GM23338 (cell line): Measurements from ENCODE around the gene CT47C1. TPM values are rescaled to one million over a fixed set of nuclear protein-coding genes. Genes with fewer than 3 reads are reported as not detected.

ENCODE experiments used
- ATAC-seq: fragments of 200-7000 bp; cut with Tn5 transposase; 3 replicates; pipeline ENCODE4 v1.9.1; 2020
- DNase-seq: peaks from one replicate; pipeline ENCODE4 v3.0.0-alpha.2; 2015; ENCODE audit warnings: low spot score
- H2AFZ ChIP-seq: fragments of 200-600 bp; sonication (generic); 2 replicates; pipeline ENCODE4 v1.8.0; 2016; ENCODE audit warnings: antibody characterized with exemption, mild to moderate bottlenecking, moderate library complexity
- H3F3A ChIP-seq: fragments of 200-600 bp; sonication (generic); replicated peaks from 2 replicates; pipeline ENCODE4 v1.8.0; 2017; ENCODE audit warnings: antibody characterized with exemption, mixed run types, low read depth
- H3K27ac ChIP-seq: fragments of 200-600 bp; sonication (generic); 2 replicates; pipeline ENCODE4 v1.6.1; 2016; ENCODE audit warnings: low read depth
- H3K27me3 ChIP-seq: fragments of 200-600 bp; sonication (generic); 2 replicates; pipeline ENCODE4 v1.8.0; 2016; ENCODE audit warnings: mild to moderate bottlenecking, mixed run types, moderate library complexity; ENCODE audit not compliant: insufficient read depth
- H3K36me3 ChIP-seq: fragments of 200-600 bp; sonication (generic); 2 replicates; pipeline ENCODE4 v1.8.0; 2016; ENCODE audit warnings: mild to moderate bottlenecking; ENCODE audit not compliant: insufficient read depth
- H3K4me1 ChIP-seq: fragments of 200-600 bp; sonication (generic); 2 replicates; pipeline ENCODE4 v1.8.0; 2016; ENCODE audit warnings: mild to moderate bottlenecking, moderate library complexity; ENCODE audit not compliant: insufficient read depth
- H3K4me2 ChIP-seq: fragments of 200-600 bp; sonication (generic); 2 replicates; pipeline ENCODE4 v1.7.1; 2017; ENCODE audit warnings: mixed run types
- H3K4me3 ChIP-seq: fragments of 200-600 bp; sonication (generic); 2 replicates; pipeline ENCODE4 v1.6.1; 2016; ENCODE audit warnings: mixed run types
- H3K79me2 ChIP-seq: fragments of 200-600 bp; sonication (generic); replicated peaks from 2 replicates; pipeline ENCODE4 v1.8.0; 2017; ENCODE audit warnings: mild to moderate bottlenecking; ENCODE audit not compliant: insufficient read depth
- H3K9me2 ChIP-seq: fragments of 200-600 bp; sonication (generic); 2 replicates; pipeline ENCODE4 v1.8.0; 2017; ENCODE audit not compliant: insufficient read depth
- H4K20me1 ChIP-seq: fragments of 200-600 bp; sonication (generic); replicated peaks from 2 replicates; pipeline ENCODE4 v1.8.0; 2017; ENCODE audit warnings: mild to moderate bottlenecking; ENCODE audit not compliant: insufficient read depth
- H3K27ac Mint-ChIP-seq: 2 replicates; pipeline ENCODE4 v1.8.0; 2020; ENCODE audit warnings: inconsistent platforms, mild to moderate bottlenecking, moderate library complexity, mixed read lengths
- H3K27me3 Mint-ChIP-seq: 3 replicates; pipeline ENCODE4 v1.8.0; 2022; ENCODE audit warnings: low read depth, mild to moderate bottlenecking, moderate library complexity, mixed read lengths, inconsistent platforms; ENCODE audit not compliant: insufficient read depth, poor library complexity
- H3K36me3 Mint-ChIP-seq: 3 replicates; pipeline ENCODE4 v1.8.0; 2021; ENCODE audit warnings: low read depth, mild to moderate bottlenecking, inconsistent platforms, moderate library complexity, mixed read lengths
- H3K4me1 Mint-ChIP-seq: 3 replicates; pipeline ENCODE4 v1.8.0; 2020; ENCODE audit warnings: mild to moderate bottlenecking, inconsistent platforms, mixed read lengths
- H3K4me3 Mint-ChIP-seq: 3 replicates; pipeline ENCODE4 v1.8.0; 2021; ENCODE audit warnings: moderate library complexity, mild to moderate bottlenecking, inconsistent platforms, mixed read lengths
- H3K9me3 Mint-ChIP-seq: 3 replicates; pipeline ENCODE4 v1.8.0; 2020; ENCODE audit warnings: moderate library complexity, mild to moderate bottlenecking, inconsistent platforms, mixed read lengths
- EZH2 ChIP-seq: fragments of 200-600 bp; sonication (generic); IDR thresholded peaks from one replicate; pipeline ENCODE4 v1.8.0; 2017; ENCODE audit warnings: antibody characterized with exemption, mild to moderate bottlenecking, low read depth; ENCODE audit not compliant: unreplicated experiment
- JUNB ChIP-seq: IDR thresholded peaks from one replicate; pipeline ENCODE4 v1.6.1; 2016; ENCODE audit warnings: antibody characterized with exemption; ENCODE audit not compliant: unreplicated experiment
- NANOG ChIP-seq: IDR thresholded peaks from 2 replicates; pipeline ENCODE4 v1.6.1; 2016; ENCODE audit warnings: antibody characterized with exemption, borderline replicate concordance
- POLR2AphosphoS5 ChIP-seq: IDR thresholded peaks from 2 replicates; pipeline ENCODE4 v1.6.1; 2016; ENCODE audit warnings: antibody characterized with exemption, low read depth
- ZNF114 ChIP-seq: fragments of 250-450 bp; sonication (Bioruptor Pico); IDR thresholded peaks from 2 replicates; pipeline ENCODE4 v1.5.0; 2020; ENCODE audit warnings: mild to moderate bottlenecking, moderate library complexity
- polyA plus RNA-seq: library from polyadenylated mRNA; unstranded; fragments of >200 nt; fragmentation: Nextera tagmentation; extraction: Ambion mirVana; gene quantifications from 2 replicates; pipeline ENCODE4 v1.2.1, GENCODE V29; 2016
- total RNA-seq: library from RNA; depleted of rRNA; stranded (reverse); fragments of >200 nt; shearing (Covaris generic); gene quantifications from 2 replicates; pipeline ENCODE4 v1.2.3, GENCODE V29; 2014
- TF ChIP-seq, protein P1 (sequence below): fragments of 250-450 bp; sonication (Bioruptor Pico); IDR thresholded peaks from 2 replicates; pipeline ENCODE4 v1.5.0; 2020; ENCODE audit warnings: mild to moderate bottlenecking, moderate library complexity
- TF ChIP-seq, protein P2 (sequence below), 2 experiments: fragments of 200-600 bp in 1 of 2; sonication (generic) in 1 of 2; conservative IDR thresholded peaks; 2 replicates each; pipeline versions ENCODE4 v1.5.1 to v1.6.1; 2016 to 2017; ENCODE audit warnings: antibody characterized with exemption in 2 of 2, low read depth in 2 of 2, mild to moderate bottlenecking in 2 of 2, moderate library complexity in 1 of 2

Gene CT47C1
- total and polyA plus RNA-seq, 2 experiments from 2014 or later: not detected

DNA sequence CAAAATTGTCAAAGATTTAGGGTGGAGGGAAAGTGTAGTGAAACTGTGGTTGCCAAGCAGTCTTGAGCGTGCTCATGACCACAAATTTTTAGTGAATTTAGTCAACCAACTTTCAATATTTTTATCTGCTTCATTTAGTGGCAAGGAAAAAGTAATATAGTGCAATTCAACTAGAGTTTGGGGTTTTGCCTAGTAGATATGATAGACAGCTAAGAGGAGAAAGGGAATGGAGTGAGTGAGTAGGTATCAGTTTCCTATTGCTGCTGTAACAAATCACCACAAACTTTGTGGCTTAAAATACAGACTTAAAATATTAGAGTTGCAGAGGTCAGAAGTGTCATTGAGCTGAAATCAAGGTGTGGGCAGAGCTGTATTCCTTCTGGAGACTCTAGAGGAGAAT lies 3.7 kb upstream of the CT47C1 start (continued):
- TF ChIP-seq, protein P1, sequence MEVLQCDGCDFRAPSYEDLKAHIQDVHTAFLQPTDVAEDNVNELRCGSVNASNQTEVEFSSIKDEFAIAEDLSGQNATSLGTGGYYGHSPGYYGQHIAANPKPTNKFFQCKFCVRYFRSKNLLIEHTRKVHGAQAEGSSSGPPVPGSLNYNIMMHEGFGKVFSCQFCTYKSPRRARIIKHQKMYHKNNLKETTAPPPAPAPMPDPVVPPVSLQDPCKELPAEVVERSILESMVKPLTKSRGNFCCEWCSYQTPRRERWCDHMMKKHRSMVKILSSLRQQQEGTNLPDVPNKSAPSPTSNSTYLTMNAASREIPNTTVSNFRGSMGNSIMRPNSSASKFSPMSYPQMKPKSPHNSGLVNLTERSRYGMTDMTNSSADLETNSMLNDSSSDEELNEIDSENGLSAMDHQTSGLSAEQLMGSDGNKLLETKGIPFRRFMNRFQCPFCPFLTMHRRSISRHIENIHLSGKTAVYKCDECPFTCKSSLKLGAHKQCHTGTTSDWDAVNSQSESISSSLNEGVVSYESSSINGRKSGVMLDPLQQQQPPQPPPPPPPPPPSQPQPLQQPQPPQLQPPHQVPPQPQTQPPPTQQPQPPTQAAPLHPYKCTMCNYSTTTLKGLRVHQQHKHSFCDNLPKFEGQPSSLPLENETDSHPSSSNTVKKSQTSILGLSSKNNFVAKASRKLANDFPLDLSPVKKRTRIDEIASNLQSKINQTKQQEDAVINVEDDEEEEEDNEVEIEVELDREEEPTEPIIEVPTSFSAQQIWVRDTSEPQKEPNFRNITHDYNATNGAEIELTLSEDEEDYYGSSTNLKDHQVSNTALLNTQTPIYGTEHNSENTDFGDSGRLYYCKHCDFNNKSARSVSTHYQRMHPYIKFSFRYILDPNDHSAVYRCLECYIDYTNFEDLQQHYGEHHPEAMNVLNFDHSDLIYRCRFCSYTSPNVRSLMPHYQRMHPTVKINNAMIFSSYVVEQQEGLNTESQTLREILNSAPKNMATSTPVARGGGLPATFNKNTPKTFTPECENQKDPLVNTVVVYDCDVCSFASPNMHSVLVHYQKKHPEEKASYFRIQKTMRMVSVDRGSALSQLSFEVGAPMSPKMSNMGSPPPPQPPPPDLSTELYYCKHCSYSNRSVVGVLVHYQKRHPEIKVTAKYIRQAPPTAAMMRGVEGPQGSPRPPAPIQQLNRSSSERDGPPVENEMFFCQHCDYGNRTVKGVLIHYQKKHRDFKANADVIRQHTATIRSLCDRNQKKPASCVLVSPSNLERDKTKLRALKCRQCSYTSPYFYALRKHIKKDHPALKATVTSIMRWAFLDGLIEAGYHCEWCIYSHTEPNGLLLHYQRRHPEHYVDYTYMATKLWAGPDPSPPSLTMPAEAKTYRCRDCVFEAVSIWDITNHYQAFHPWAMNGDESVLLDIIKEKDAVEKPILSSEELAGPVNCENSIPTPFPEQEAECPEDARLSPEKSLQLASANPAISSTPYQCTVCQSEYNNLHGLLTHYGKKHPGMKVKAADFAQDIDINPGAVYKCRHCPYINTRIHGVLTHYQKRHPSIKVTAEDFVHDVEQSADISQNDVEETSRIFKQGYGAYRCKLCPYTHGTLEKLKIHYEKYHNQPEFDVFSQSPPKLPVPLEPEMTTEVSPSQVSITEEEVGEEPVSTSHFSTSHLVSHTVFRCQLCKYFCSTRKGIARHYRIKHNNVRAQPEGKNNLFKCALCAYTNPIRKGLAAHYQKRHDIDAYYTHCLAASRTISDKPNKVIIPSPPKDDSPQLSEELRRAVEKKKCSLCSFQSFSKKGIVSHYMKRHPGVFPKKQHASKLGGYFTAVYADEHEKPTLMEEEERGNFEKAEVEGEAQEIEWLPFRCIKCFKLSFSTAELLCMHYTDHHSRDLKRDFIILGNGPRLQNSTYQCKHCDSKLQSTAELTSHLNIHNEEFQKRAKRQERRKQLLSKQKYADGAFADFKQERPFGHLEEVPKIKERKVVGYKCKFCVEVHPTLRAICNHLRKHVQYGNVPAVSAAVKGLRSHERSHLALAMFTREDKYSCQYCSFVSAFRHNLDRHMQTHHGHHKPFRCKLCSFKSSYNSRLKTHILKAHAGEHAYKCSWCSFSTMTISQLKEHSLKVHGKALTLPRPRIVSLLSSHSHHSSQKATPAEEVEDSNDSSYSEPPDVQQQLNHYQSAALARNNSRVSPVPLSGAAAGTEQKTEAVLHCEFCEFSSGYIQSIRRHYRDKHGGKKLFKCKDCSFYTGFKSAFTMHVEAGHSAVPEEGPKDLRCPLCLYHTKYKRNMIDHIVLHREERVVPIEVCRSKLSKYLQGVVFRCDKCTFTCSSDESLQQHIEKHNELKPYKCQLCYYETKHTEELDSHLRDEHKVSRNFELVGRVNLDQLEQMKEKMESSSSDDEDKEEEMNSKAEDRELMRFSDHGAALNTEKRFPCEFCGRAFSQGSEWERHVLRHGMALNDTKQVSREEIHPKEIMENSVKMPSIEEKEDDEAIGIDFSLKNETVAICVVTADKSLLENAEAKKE: no peak
- no peak for TF ChIP-seq POLR2AphosphoS5
- no peak for TF ChIP-seq EZH2
- TF ChIP-seq, protein P2, sequence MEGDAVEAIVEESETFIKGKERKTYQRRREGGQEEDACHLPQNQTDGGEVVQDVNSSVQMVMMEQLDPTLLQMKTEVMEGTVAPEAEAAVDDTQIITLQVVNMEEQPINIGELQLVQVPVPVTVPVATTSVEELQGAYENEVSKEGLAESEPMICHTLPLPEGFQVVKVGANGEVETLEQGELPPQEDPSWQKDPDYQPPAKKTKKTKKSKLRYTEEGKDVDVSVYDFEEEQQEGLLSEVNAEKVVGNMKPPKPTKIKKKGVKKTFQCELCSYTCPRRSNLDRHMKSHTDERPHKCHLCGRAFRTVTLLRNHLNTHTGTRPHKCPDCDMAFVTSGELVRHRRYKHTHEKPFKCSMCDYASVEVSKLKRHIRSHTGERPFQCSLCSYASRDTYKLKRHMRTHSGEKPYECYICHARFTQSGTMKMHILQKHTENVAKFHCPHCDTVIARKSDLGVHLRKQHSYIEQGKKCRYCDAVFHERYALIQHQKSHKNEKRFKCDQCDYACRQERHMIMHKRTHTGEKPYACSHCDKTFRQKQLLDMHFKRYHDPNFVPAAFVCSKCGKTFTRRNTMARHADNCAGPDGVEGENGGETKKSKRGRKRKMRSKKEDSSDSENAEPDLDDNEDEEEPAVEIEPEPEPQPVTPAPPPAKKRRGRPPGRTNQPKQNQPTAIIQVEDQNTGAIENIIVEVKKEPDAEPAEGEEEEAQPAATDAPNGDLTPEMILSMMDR (conservative IDR thresholded peaks at IDR 0.05; ENCODE audit: low read depth in 2 of 2): no peak
- TF ChIP-seq ZNF114 (CRISPR knock-in tag): no peak

DNA sequence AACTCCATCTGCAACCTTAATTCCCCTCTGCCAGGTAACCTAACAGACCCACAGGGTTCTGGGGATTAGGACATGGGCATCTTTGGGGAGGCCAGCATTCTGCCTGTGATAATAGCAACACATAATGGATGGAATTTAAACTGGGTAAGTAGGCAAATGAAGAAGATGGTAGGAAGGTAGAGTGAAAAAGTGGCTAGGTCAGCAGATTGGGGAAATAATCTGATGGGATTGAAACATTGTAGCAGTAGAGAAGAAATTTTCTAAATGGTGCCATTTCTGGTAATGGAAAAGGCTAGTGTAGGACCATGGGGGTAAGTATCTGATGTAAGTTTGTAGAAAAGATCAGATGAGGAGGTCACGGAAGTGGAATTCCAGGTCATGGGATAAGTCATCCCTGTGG lies 3.0 kb upstream of the CT47C1 start:
- Histone ChIP-seq H3K9me2 (no peaks in the 10 kb centered on the region), H3K4me2 (no peak overlapping the region), H3K4me3 (no peak overlapping the region), H4K20me1 (no peaks in the 10 kb centered on the region), H3K36me3 (no peaks in the 10 kb centered on the region), H3K79me2 (no peaks in the 10 kb centered on the region), H3F3A (no peaks in the 10 kb centered on the region), H3K4me1 (no peaks in the 10 kb centered on the region), H3K27ac (no peak overlapping the region), H3K27me3 (no peaks in the 10 kb centered on the region), H2AFZ (no peak overlapping the region)
- Mint-ChIP-seq H3K27me3 (peaks cover 3% of the 10 kb centered on the region), H3K9me3 (no peaks in the 10 kb centered on the region), H3K4me3 (no peak overlapping the region), H3K36me3 (no peaks in the 10 kb centered on the region), H3K27ac (no peak overlapping the region), H3K4me1 (no peaks in the 10 kb centered on the region)
- no peak for ATAC-seq
- DNase-seq: no peak
- no peak for TF ChIP-seq NANOG
- no peak for TF ChIP-seq POLR2AphosphoS5
- TF ChIP-seq, protein P1: no peak
- no peak for TF ChIP-seq JUNB
